ENCODE data around the gene ATG7.

DNA sequence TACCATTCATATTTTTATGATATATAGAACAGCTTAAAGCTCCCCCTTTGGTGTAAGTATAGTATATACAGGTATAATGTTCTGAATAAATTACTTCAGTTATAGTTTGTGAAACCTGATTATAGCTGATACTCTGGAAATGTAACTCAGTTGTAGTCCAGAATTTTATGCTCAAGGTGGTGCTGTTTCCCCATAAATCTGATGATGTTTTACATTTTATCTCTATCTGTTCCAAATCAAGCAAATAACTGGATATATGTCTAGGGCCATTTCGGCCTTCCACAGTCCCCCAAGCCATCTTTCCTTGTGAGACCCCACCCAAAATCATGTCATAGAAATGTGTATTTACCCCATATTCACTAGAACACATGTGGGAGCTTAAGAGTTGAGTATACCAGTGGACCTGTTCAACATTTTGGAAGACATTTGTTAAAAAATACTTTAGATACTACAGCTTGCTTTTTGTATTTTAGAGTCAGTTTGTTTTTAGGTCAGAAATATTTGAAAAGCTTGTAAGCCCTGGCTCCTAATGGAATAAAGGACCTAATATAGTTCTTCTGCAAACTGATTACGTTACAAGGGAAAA lies 107.1 kb downstream of the ATG7 start:
- peak; percentile 53 for TF ChIP-seq CTCF (IDR thresholded peaks at IDR 0.05; ENCODE audit: low read depth, low read length, poor library complexity, severe bottlenecking)
- TF ChIP-seq EZH2phosphoT487 (IDR thresholded peaks at IDR 0.05; ENCODE audit: borderline replicate concordance, low read length): no peak

Data from DOHH2 (cell line).